H1 (cell line): ENCODE results near the gene TXNIP. TPM values are rescaled to one million over a fixed set of nuclear protein-coding genes. Genes with fewer than 3 reads are reported as not detected.

ENCODE experiments used
- CTCF ChIA-PET: fragments of 300-600 bp; sonication (Branson Sonifier 250); formaldehyde crosslinking; loops from one replicate; lab custom pipeline; 2021; ENCODE audit not compliant: partially characterized antibody; lab: Charles Lee
- POLR2A ChIA-PET: fragments of 300-600 bp; sonication (Branson Sonifier 250); formaldehyde crosslinking; loops from one replicate; lab custom pipeline; 2021; ENCODE audit warnings: inconsistent platforms; ENCODE audit not compliant: partially characterized antibody; lab: Charles Lee
- DNase-seq, 2 experiments: peaks; one replicate each; pipeline versions ENCODE4 v3.0.0 to v3.0.0-alpha.2; 2010 to 2022; ENCODE audit warnings: low spot score in 2 of 2, low read depth in 1 of 2, mixed read lengths in 1 of 2
- FAIRE-seq: peaks from 2 replicates; lab custom pipeline; 2011; peaks lifted over from hg19 to GRCh38; lab: Jason Lieb, UNC
- H2AFZ ChIP-seq: 2 replicates; pipeline ENCODE4 v1.8.1; 2012; ENCODE audit warnings: low read length, inconsistent platforms
- H2AK5ac ChIP-seq: 2 replicates; pipeline ENCODE4 v1.6.1; 2013; ENCODE audit warnings: low read depth, low read length
- H2BK120ac ChIP-seq: replicated peaks from 2 replicates; pipeline ENCODE3; 2013; ENCODE audit warnings: low read depth, low read length, inconsistent platforms
- H2BK12ac ChIP-seq: 2 replicates; pipeline ENCODE4 v1.6.1; 2013; ENCODE audit warnings: low read depth, low read length
- H2BK15ac ChIP-seq: 2 replicates; pipeline ENCODE4 v1.6.1; 2013; ENCODE audit warnings: low read length
- H2BK20ac ChIP-seq: 2 replicates; pipeline ENCODE4 v1.6.1; 2013; ENCODE audit warnings: low read length
- H2BK5ac ChIP-seq: 2 replicates; pipeline ENCODE4 v1.6.1; 2013; ENCODE audit warnings: low read depth, low read length
- H3K14ac ChIP-seq: 2 replicates; pipeline ENCODE4 v1.6.1; 2013; ENCODE audit warnings: inconsistent platforms; ENCODE audit not compliant: insufficient read length
- H3K18ac ChIP-seq: 2 replicates; pipeline ENCODE4 v1.6.1; 2013; ENCODE audit warnings: low read length; ENCODE audit errors: extremely low read depth
- H3K23ac ChIP-seq: 2 replicates; pipeline ENCODE4 v1.6.1; 2013; ENCODE audit warnings: inconsistent platforms; ENCODE audit not compliant: insufficient read length
- H3K23me2 ChIP-seq: 2 replicates; pipeline ENCODE4 v1.6.1; 2013; ENCODE audit warnings: low read depth, low read length
- H3K27ac ChIP-seq: 2 replicates; pipeline ENCODE4 v1.6.1; 2011; ENCODE audit warnings: low read depth, low read length, inconsistent platforms
- H3K27me3 ChIP-seq, 4 experiments: replicated peaks in 1 of 4; 1 replicate in 1 of 4; 2 replicates in 3 of 4; pipeline versions ENCODE4 v1.6.1 to v1.8.1; 2011 to 2013; ENCODE audit warnings: low read length in 3 of 4, mild to moderate bottlenecking in 3 of 4, inconsistent platforms in 2 of 4, mixed read lengths in 2 of 4, moderate library complexity in 1 of 4; ENCODE audit not compliant: control insufficient read depth in 3 of 4, insufficient read depth in 3 of 4; ENCODE audit errors: extremely low read depth in 1 of 4
- H3K36me3 ChIP-seq, 4 experiments: 2 replicates each; pipeline versions ENCODE4 v1.6.1 to v1.8.1; 2011 to 2013; ENCODE audit warnings: mild to moderate bottlenecking in 4 of 4, low read length in 3 of 4, moderate library complexity in 2 of 4, control low read depth in 1 of 4, inconsistent platforms in 1 of 4; ENCODE audit not compliant: insufficient read depth in 4 of 4, control insufficient read depth in 2 of 4
- H3K4ac ChIP-seq: replicated peaks from 2 replicates; pipeline ENCODE3; 2013; ENCODE audit warnings: low read length, low read depth, mixed read lengths, inconsistent platforms; ENCODE audit not compliant: insufficient read length
- H3K4me1 ChIP-seq, 4 experiments: replicated peaks in 1 of 4; 1 replicate in 1 of 4; 2 replicates in 3 of 4; pipeline versions ENCODE4 v1.6.1 to v1.8.1; 2011 to 2013; ENCODE audit warnings: low read length in 3 of 4, inconsistent platforms in 2 of 4, mixed read lengths in 1 of 4; ENCODE audit not compliant: insufficient read depth in 4 of 4, control insufficient read depth in 3 of 4
- H3K4me2 ChIP-seq, 2 experiments: 2 replicates each; pipeline versions ENCODE4 v1.6.1 to v1.8.1; 2011 to 2013; ENCODE audit warnings: low read depth in 2 of 2, low read length in 2 of 2, control low read depth in 1 of 2, inconsistent platforms in 1 of 2, mild to moderate bottlenecking in 1 of 2; ENCODE audit not compliant: insufficient read depth in 1 of 2
- H3K4me3 ChIP-seq, 4 experiments: fragments of 200-600, 300-600 bp in 1 of 4; sonication (generic), shearing (Covaris generic), sonication (Bioruptor Twin) in 1 of 4; 2 replicates each; pipeline versions ENCODE4 v1.5.1 to v1.8.1; 2011 to 2016; ENCODE audit warnings: low read length in 4 of 4, low read depth in 3 of 4, control low read depth in 2 of 4, inconsistent platforms in 2 of 4, mild to moderate bottlenecking in 2 of 4, mixed read lengths in 1 of 4, moderate library complexity in 1 of 4; ENCODE audit not compliant: insufficient read depth in 2 of 4; ENCODE audit errors: extremely low read depth in 1 of 4
- H3K56ac ChIP-seq: replicated peaks from 2 replicates; pipeline ENCODE3; 2013; ENCODE audit warnings: low read depth, mild to moderate bottlenecking, mixed read lengths, low read length, inconsistent platforms; ENCODE audit not compliant: insufficient read length
- H3K79me1 ChIP-seq: 2 replicates; pipeline ENCODE4 v1.6.1; 2013; ENCODE audit warnings: low read depth, low read length, control low read depth
- H3K79me2 ChIP-seq, 2 experiments: 2 replicates each; pipeline versions ENCODE4 v1.6.1 to v1.8.1; 2012 to 2013; ENCODE audit warnings: low read length in 2 of 2, mild to moderate bottlenecking in 2 of 2, inconsistent platforms in 1 of 2; ENCODE audit not compliant: insufficient read depth in 2 of 2, control insufficient read depth in 1 of 2
- H3K9ac ChIP-seq, 4 experiments: replicated peaks in 1 of 4; 1 replicate in 1 of 4; 2 replicates in 3 of 4; pipeline versions ENCODE4 v1.6.1 to v1.8.1; 2011 to 2013; ENCODE audit warnings: low read depth in 3 of 4, low read length in 3 of 4, control low read depth in 2 of 4, mild to moderate bottlenecking in 2 of 4, moderate library complexity in 2 of 4, inconsistent platforms in 1 of 4; ENCODE audit errors: extremely low read depth in 1 of 4
- H3K9me3 ChIP-seq, 2 experiments: 2 replicates each; pipeline versions ENCODE4 v1.6.1 to v1.8.1; 2012 to 2013; ENCODE audit warnings: mild to moderate bottlenecking in 2 of 2, moderate library complexity in 2 of 2, control low read depth in 1 of 2, inconsistent platforms in 1 of 2, low read depth in 1 of 2, low read length in 1 of 2, mixed read lengths in 1 of 2; ENCODE audit not compliant: insufficient read depth in 2 of 2
- H4K20me1 ChIP-seq, 2 experiments: replicated peaks in 1 of 2; 2 replicates each; pipeline versions ENCODE3 to v1.8.1; 2011 to 2013; ENCODE audit warnings: inconsistent platforms in 2 of 2, low read length in 2 of 2, mild to moderate bottlenecking in 1 of 2; ENCODE audit not compliant: insufficient read depth in 2 of 2, control insufficient read depth in 1 of 2
- H4K5ac ChIP-seq: 2 replicates; pipeline ENCODE4 v1.6.1; 2013; ENCODE audit warnings: low read length, low read depth, mixed read lengths, inconsistent platforms; ENCODE audit not compliant: insufficient read length
- H4K8ac ChIP-seq: 2 replicates; pipeline ENCODE4 v1.8.0; 2013; ENCODE audit warnings: mild to moderate bottlenecking, moderate library complexity, low read length, inconsistent platforms; ENCODE audit not compliant: insufficient read depth; ENCODE audit errors: extremely low read depth
- H4K91ac ChIP-seq: replicated peaks from 2 replicates; pipeline ENCODE3; 2013; ENCODE audit warnings: low read length, mixed read lengths, inconsistent platforms; ENCODE audit not compliant: insufficient read length
- BACH1 ChIP-seq: IDR thresholded peaks from 2 replicates; pipeline ENCODE4 v1.6.1; 2012; ENCODE audit warnings: low read length, improper control_type of control experiment
- CTBP2 ChIP-seq: IDR thresholded peaks from 2 replicates; pipeline ENCODE4 v1.7.0; 2011; ENCODE audit warnings: borderline replicate concordance, mild to moderate bottlenecking, moderate library complexity, mixed read lengths, low read length; ENCODE audit not compliant: insufficient read depth, insufficient read length
- EGR1 ChIP-seq: IDR thresholded peaks from 2 replicates; pipeline ENCODE4 v1.6.1; 2011; ENCODE audit warnings: low read depth, low read length, borderline replicate concordance
- EP300 ChIP-seq, 2 experiments: IDR thresholded peaks; 1 replicate in 1 of 2; 2 replicates in 1 of 2; pipeline ENCODE4 v1.6.1; 2011 to 2012; ENCODE audit warnings: low read depth in 2 of 2, low read length in 2 of 2, mild to moderate bottlenecking in 2 of 2, borderline replicate concordance in 1 of 2, inconsistent platforms in 1 of 2, moderate library complexity in 1 of 2
- GABPA ChIP-seq: IDR thresholded peaks from 2 replicates; pipeline ENCODE4 v1.6.1; 2011; ENCODE audit warnings: mild to moderate bottlenecking, low read length, moderate library complexity, borderline replicate concordance; ENCODE audit not compliant: insufficient read depth
- HDAC2 ChIP-seq, 2 experiments: fragments of 300-600 bp in 1 of 2; sonication (generic) in 1 of 2; IDR thresholded peaks; 2 replicates each; pipeline ENCODE4 v1.6.1; 2011 to 2012; ENCODE audit warnings: low read depth in 2 of 2, low read length in 2 of 2, mild to moderate bottlenecking in 2 of 2, moderate library complexity in 2 of 2, borderline replicate concordance in 1 of 2, inconsistent platforms in 1 of 2
- JUN ChIP-seq: IDR thresholded peaks from 2 replicates; pipeline ENCODE4 v1.6.1; 2011; ENCODE audit warnings: low read depth, mild to moderate bottlenecking, improper control_type of control experiment, low read length
- POLR2A ChIP-seq, 2 experiments: IDR thresholded peaks; 1 replicate in 1 of 2; 2 replicates in 1 of 2; pipeline ENCODE4 v1.6.1; 2011; ENCODE audit warnings: low read depth in 2 of 2, low read length in 2 of 2, mild to moderate bottlenecking in 2 of 2; ENCODE audit errors: control extremely low read depth in 1 of 2
- POLR2AphosphoS5 ChIP-seq: IDR thresholded peaks from 2 replicates; pipeline ENCODE4 v1.6.1; 2011; ENCODE audit warnings: low read depth, low read length
- RBBP5 ChIP-seq: IDR thresholded peaks from 2 replicates; pipeline ENCODE4 v1.7.1; 2012; ENCODE audit warnings: low read depth, mild to moderate bottlenecking, inconsistent platforms, low read length, moderate library complexity, borderline replicate concordance
- SIX5 ChIP-seq: IDR thresholded peaks from 2 replicates; pipeline ENCODE4 v1.6.1; 2011; ENCODE audit warnings: mild to moderate bottlenecking, low read depth, low read length
- SP1 ChIP-seq: IDR thresholded peaks from 2 replicates; pipeline ENCODE4 v1.6.1; 2011; ENCODE audit warnings: low read depth, low read length
- WGBS, 2 experiments: shearing (Covaris generic) in 1 of 2; methylation state at CpG; one replicate each; pipeline versions ENCODE4 v1.1.6 to v1.1.7; 2013 to 2015; ENCODE audit warnings: low lambda C conversion rate in 2 of 2, mixed read lengths in 2 of 2, inconsistent platforms in 1 of 2, low coverage in 1 of 2, missing lambda C conversion rate in 1 of 2; ENCODE audit not compliant: insufficient replicate concordance in 2 of 2, insufficient coverage in 1 of 2, insufficient read length in 1 of 2; ENCODE audit errors: extremely low coverage in 1 of 2, missing lambda C conversion rate in 1 of 2; 5-methylcytosine and 5-hydroxymethylcytosine counted together
- polyA plus RNA-seq, 7 experiments: library from polyadenylated mRNA; depleted of rRNA in 3 of 7; stranded (reverse) in 5 of 7; unstranded in 2 of 7; fragments of >200 nt in 5 of 7; fragments of 200-250 nt in 2 of 7; gene quantifications; 1 replicate in 5 of 7; 2 replicates in 1 of 7; 4 replicates in 1 of 7; pipeline versions ENCODE4 v1.2.1 to v1.2.3, GENCODE V29; 2011 to 2013; ENCODE audit warnings: missing spikeins in 2 of 7, mixed read lengths in 2 of 7
- total RNA-seq: library from RNA; stranded (reverse); fragmentation: NEBNext Ultra II Directional; extraction: Animal tissue kit (Norgen Biotek cat#: 25700); gene quantifications from 2 replicates; pipeline ENCODE4 v1.2.1, GENCODE V29; 2021

TXNIP gene
- total and polyA plus RNA-seq, 2 of the 8 experiments (the other 6 are each of a cell fraction or from before 2014, with no cell fraction given) = 12.3 to 56.8 TPM

GRCh38 chr1:145960468-145961108 lies 35.8 kb downstream of the TXNIP start:
- Histone ChIP-seq H4K8ac (peak overlapping the region; percentile 51; the same call in 1 of the 2 replicates), H3K4me1 (peaks cover 0 to 20% (median 11%) of the 10 kb centered on the region in 4 experiments; a peak in 6 of 7 replicates), H3K9me3 (no peaks in the 10 kb centered on the region), H2BK120ac (no peak overlapping the region), H4K20me1 (peaks cover 0 to 2% of the 10 kb centered on the region in 2 experiments), H2BK12ac (no peak overlapping the region), H2AFZ (peak overlapping the region; percentile 40; the same call in 1 of the 2 replicates), H3K4me2 (peak overlapping the region; percentile 93 to 98), H3K23ac (no peak overlapping the region), H4K5ac (no peak overlapping the region), H3K56ac (no peak overlapping the region), H3K79me1 (no peaks in the 10 kb centered on the region), H3K18ac (peak overlapping the region; percentile 85; the same call in 1 of the 2 replicates), H4K91ac (no peak overlapping the region), H2BK20ac (no peak overlapping the region), H3K79me2 (no peaks in the 10 kb centered on the region), H2BK5ac (0 out of 2 replicates have a peak overlapping the region, but pooled peaks have one; percentile 38), H3K23me2 (peaks cover 25% of the 10 kb centered on the region), H3K4ac (no peak overlapping the region), H3K9ac (peak overlapping the region in 1 of 4 experiments; percentile 15; a peak in 3 of 7 replicates), H2AK5ac (no peak overlapping the region), H3K36me3 (no peaks in the 10 kb centered on the region), H3K4me3 (peak overlapping the region; percentile 56 to 85 (median 82)), H2BK15ac (no peak overlapping the region), H3K27me3 (peaks cover 25 to 75% (median 66%) of the 10 kb centered on the region in 4 experiments), H3K14ac (no peak overlapping the region), H3K27ac (no peak overlapping the region)
- CTCF ChIA-PET = no interaction called here
- FAIRE-seq = no peak
- WGBS, 2 experiments = 0% methylated on average over 28 of the region's 44 CpGs; no CpG with 5 or more reads in 1 of the 2 experiments
- peak in 1 of 2 experiments; percentile 92 for DNase-seq
- POLR2A ChIA-PET = interaction anchor here (0.7 to 5.3 kb wide), 3 partner anchors 33 to 74 kb away, joined by 3 to 31 read pairs (median 4); partner anchors contain the start of genes RBM8A and TXNIP
- TF ChIP-seq POLR2A (IDR thresholded peaks at IDR 0.05; ENCODE audit: control extremely low read depth in 1 of 2, low read depth in 2 of 2, low read length in 2 of 2) (peak in 1 of 2 experiments; percentile 37; a peak in 2 of 3 replicates), BACH1 (no peak), RBBP5 (no peak; the same call in 1 of the 2 replicates), EGR1 (no peak), HDAC2 (IDR thresholded peaks at IDR 0.05; ENCODE audit: borderline replicate concordance in 1 of 2, low read depth in 2 of 2, low read length in 2 of 2) (no peak), SIX5 (no peak), JUN (no peak), GABPA (no peak), CTBP2 (no peak), SP1 (no peak), EP300 (IDR thresholded peaks at IDR 0.05; ENCODE audit: borderline replicate concordance in 1 of 2, low read depth in 2 of 2, low read length in 2 of 2) (no peak), POLR2AphosphoS5 (0 out of 2 replicates have a peak, but pooled peaks have one; percentile 20)
